ENCODE data around the gene ARHGAP26.

ARHGAP26 gene

GRCh38 chr5:143146161-143146560, 376.0 kb downstream of the ARHGAP26 start:
- Histone ChIP-seq H3K27ac (ENCODE audit: low read depth in 2 of 2, low read length in 2 of 2) (peak overlapping the region in 1 of 2 donors; percentile 64), H3K27me3 (ENCODE audit: control insufficient read depth in 2 of 2, insufficient read depth in 2 of 2, low read length in 2 of 2) (no peaks in the 10 kb centered on the region), H3K4me3 (ENCODE audit: low read length in 2 of 2) (no peak overlapping the region), H3K9me3 (ENCODE audit: control insufficient read depth in 2 of 2, low read length in 2 of 2) (no peaks in the 10 kb centered on the region), H3K36me3 (ENCODE audit: control insufficient read depth in 2 of 2, insufficient read depth in 2 of 2, low read length in 2 of 2) (peaks cover 16 to 19% of the 10 kb centered on the region in 2 donors), H3K4me1 (ENCODE audit: control insufficient read depth in 2 of 2, insufficient read depth in 2 of 2, low read length in 2 of 2) (peaks cover 2 to 4% of the 10 kb centered on the region in 2 donors), H3K9ac (ENCODE audit: low read depth in 1 of 2, low read length in 2 of 2) (no peak overlapping the region)

GRCh38 chr5:143147383-143147782, 377.2 kb downstream of the ARHGAP26 start:
- Histone ChIP-seq H3K9ac (ENCODE audit: low read depth in 1 of 2, low read length in 2 of 2) (no peak overlapping the region), H3K4me1 (ENCODE audit: control insufficient read depth in 2 of 2, insufficient read depth in 2 of 2, low read length in 2 of 2) (peaks cover 2 to 4% of the 10 kb centered on the region in 2 donors), H3K36me3 (ENCODE audit: control insufficient read depth in 2 of 2, insufficient read depth in 2 of 2, low read length in 2 of 2) (peaks cover 19% of the 10 kb centered on the region in 2 donors), H3K27ac (ENCODE audit: low read depth in 2 of 2, low read length in 2 of 2) (peak overlapping the region; percentile 4 to 51), H3K9me3 (ENCODE audit: control insufficient read depth in 2 of 2, low read length in 2 of 2) (no peaks in the 10 kb centered on the region), H3K27me3 (ENCODE audit: control insufficient read depth in 2 of 2, insufficient read depth in 2 of 2, low read length in 2 of 2) (no peaks in the 10 kb centered on the region), H3K4me3 (ENCODE audit: low read length in 2 of 2) (no peak overlapping the region)

GRCh38 chr5:143147902-143148301, 377.7 kb downstream of the ARHGAP26 start:
- Histone ChIP-seq H3K9me3 (ENCODE audit: control insufficient read depth in 2 of 2, low read length in 2 of 2) (no peaks in the 10 kb centered on the region), H3K27ac (ENCODE audit: low read depth in 2 of 2, low read length in 2 of 2) (peak overlapping the region; percentile 4 to 56), H3K4me1 (ENCODE audit: control insufficient read depth in 2 of 2, insufficient read depth in 2 of 2, low read length in 2 of 2) (peaks cover 2 to 4% of the 10 kb centered on the region in 2 donors), H3K27me3 (ENCODE audit: control insufficient read depth in 2 of 2, insufficient read depth in 2 of 2, low read length in 2 of 2) (no peaks in the 10 kb centered on the region), H3K4me3 (ENCODE audit: low read length in 2 of 2) (no peak overlapping the region), H3K9ac (ENCODE audit: low read depth in 1 of 2, low read length in 2 of 2) (no peak overlapping the region), H3K36me3 (ENCODE audit: control insufficient read depth in 2 of 2, insufficient read depth in 2 of 2, low read length in 2 of 2) (peaks cover 19% of the 10 kb centered on the region in 2 donors)

GRCh38 chr5:143148771-143149170, 378.6 kb downstream of the ARHGAP26 start:
- Histone ChIP-seq H3K9ac (ENCODE audit: low read depth in 1 of 2, low read length in 2 of 2) (no peak overlapping the region), H3K36me3 (ENCODE audit: control insufficient read depth in 2 of 2, insufficient read depth in 2 of 2, low read length in 2 of 2) (peaks cover 19% of the 10 kb centered on the region in 2 donors), H3K27ac (ENCODE audit: low read depth in 2 of 2, low read length in 2 of 2) (peak overlapping the region; percentile 4 to 56), H3K9me3 (ENCODE audit: control insufficient read depth in 2 of 2, low read length in 2 of 2) (no peaks in the 10 kb centered on the region), H3K27me3 (ENCODE audit: control insufficient read depth in 2 of 2, insufficient read depth in 2 of 2, low read length in 2 of 2) (no peaks in the 10 kb centered on the region), H3K4me1 (ENCODE audit: control insufficient read depth in 2 of 2, insufficient read depth in 2 of 2, low read length in 2 of 2) (peaks cover 2 to 4% of the 10 kb centered on the region in 2 donors), H3K4me3 (ENCODE audit: low read length in 2 of 2) (no peak overlapping the region)

GRCh38 chr5:143149759-143150158, 379.6 kb downstream of the ARHGAP26 start:
- no peak overlapping the region for H3K27ac ChIP-seq (ENCODE audit: low read depth in 2 of 2, low read length in 2 of 2)

GRCh38 chr5:143151056-143151700, 381.0 kb downstream of the ARHGAP26 start:
- H3K36me3 ChIP-seq (ENCODE audit: control insufficient read depth in 2 of 2, insufficient read depth in 2 of 2, low read length in 2 of 2): peaks cover 19% of the 10 kb centered on the region in 2 donors
- no peaks in the 10 kb centered on the region for H3K9me3 ChIP-seq (ENCODE audit: control insufficient read depth in 2 of 2, low read length in 2 of 2)
- no peak overlapping the region for H3K27ac ChIP-seq (ENCODE audit: low read depth in 2 of 2, low read length in 2 of 2)
- no peak overlapping the region for H3K9ac ChIP-seq (ENCODE audit: low read depth in 1 of 2, low read length in 2 of 2)
- no peaks in the 10 kb centered on the region for H3K27me3 ChIP-seq (ENCODE audit: control insufficient read depth in 2 of 2, insufficient read depth in 2 of 2, low read length in 2 of 2)
- peaks cover 2% of the 10 kb centered on the region in 2 donors for H3K4me1 ChIP-seq (ENCODE audit: control insufficient read depth in 2 of 2, insufficient read depth in 2 of 2, low read length in 2 of 2)
- H3K4me3 ChIP-seq (ENCODE audit: low read length in 2 of 2): no peak overlapping the region

More at GRCh38 chr5:143149759-143150158, 379.6 kb downstream of the ARHGAP26 start:
- peaks cover 19% of the 10 kb centered on the region in 2 donors for H3K36me3 ChIP-seq (ENCODE audit: control insufficient read depth in 2 of 2, insufficient read depth in 2 of 2, low read length in 2 of 2)
- H3K4me3 ChIP-seq (ENCODE audit: low read length in 2 of 2): no peak overlapping the region
- H3K27me3 ChIP-seq (ENCODE audit: control insufficient read depth in 2 of 2, insufficient read depth in 2 of 2, low read length in 2 of 2): no peaks in the 10 kb centered on the region
- H3K4me1 ChIP-seq (ENCODE audit: control insufficient read depth in 2 of 2, insufficient read depth in 2 of 2, low read length in 2 of 2): peaks cover 2 to 4% of the 10 kb centered on the region in 2 donors
- no peak overlapping the region for H3K9ac ChIP-seq (ENCODE audit: low read depth in 1 of 2, low read length in 2 of 2)
- no peaks in the 10 kb centered on the region for H3K9me3 ChIP-seq (ENCODE audit: control insufficient read depth in 2 of 2, low read length in 2 of 2)

- no peaks in the 10 kb centered on the region for H3K9me3 ChIP-seq (ENCODE audit: control insufficient read depth in 2 of 2, low read length in 2 of 2)
- no peak overlapping the region for H3K4me3 ChIP-seq (ENCODE audit: low read length in 2 of 2)
- peaks cover 2% of the 10 kb centered on the region in 2 donors for H3K4me1 ChIP-seq (ENCODE audit: control insufficient read depth in 2 of 2, insufficient read depth in 2 of 2, low read length in 2 of 2)
- peaks cover 13 to 19% of the 10 kb centered on the region in 2 donors for H3K36me3 ChIP-seq (ENCODE audit: control insufficient read depth in 2 of 2, insufficient read depth in 2 of 2, low read length in 2 of 2)
- no peaks in the 10 kb centered on the region for H3K27me3 ChIP-seq (ENCODE audit: control insufficient read depth in 2 of 2, insufficient read depth in 2 of 2, low read length in 2 of 2)
- no peak overlapping the region for H3K9ac ChIP-seq (ENCODE audit: low read depth in 1 of 2, low read length in 2 of 2)
- H3K27ac ChIP-seq (ENCODE audit: low read depth in 2 of 2, low read length in 2 of 2): no peak overlapping the region
These were observed 382.3 kb downstream of the ARHGAP26 start for GRCh38 chr5:143152445-143152844.

GRCh38 chr5:143153332-143154119, 383.3 kb downstream of the ARHGAP26 start:
- no peaks in the 10 kb centered on the region for H3K27me3 ChIP-seq (ENCODE audit: control insufficient read depth in 2 of 2, insufficient read depth in 2 of 2, low read length in 2 of 2)
- H3K9ac ChIP-seq (ENCODE audit: low read depth in 1 of 2, low read length in 2 of 2): no peak overlapping the region
- H3K27ac ChIP-seq (ENCODE audit: low read depth in 2 of 2, low read length in 2 of 2): peak overlapping the region in 1 of 2 donors; percentile 43
- H3K36me3 ChIP-seq (ENCODE audit: control insufficient read depth in 2 of 2, insufficient read depth in 2 of 2, low read length in 2 of 2): peaks cover 11% of the 10 kb centered on the region in 2 donors
- peaks cover 0 to 2% of the 10 kb centered on the region in 2 donors for H3K4me1 ChIP-seq (ENCODE audit: control insufficient read depth in 2 of 2, insufficient read depth in 2 of 2, low read length in 2 of 2)
- H3K4me3 ChIP-seq (ENCODE audit: low read length in 2 of 2): no peak overlapping the region
- no peaks in the 10 kb centered on the region for H3K9me3 ChIP-seq (ENCODE audit: control insufficient read depth in 2 of 2, low read length in 2 of 2)

GRCh38 chr5:143154510-143155370, 384.6 kb downstream of the ARHGAP26 start:
- Histone ChIP-seq H3K27ac (ENCODE audit: low read depth in 2 of 2, low read length in 2 of 2) (peak overlapping the region; percentile 43 to 46), H3K36me3 (ENCODE audit: control insufficient read depth in 2 of 2, insufficient read depth in 2 of 2, low read length in 2 of 2) (peaks cover 6 to 7% of the 10 kb centered on the region in 2 donors), H3K9ac (ENCODE audit: low read depth in 1 of 2, low read length in 2 of 2) (no peak overlapping the region)

More at GRCh38 chr5:143154510-143155370, 384.6 kb downstream of the ARHGAP26 start:
- H3K4me1 ChIP-seq (ENCODE audit: control insufficient read depth in 2 of 2, insufficient read depth in 2 of 2, low read length in 2 of 2): peaks cover 0 to 2% of the 10 kb centered on the region in 2 donors
- no peaks in the 10 kb centered on the region for H3K27me3 ChIP-seq (ENCODE audit: control insufficient read depth in 2 of 2, insufficient read depth in 2 of 2, low read length in 2 of 2)
- no peak overlapping the region for H3K4me3 ChIP-seq (ENCODE audit: low read length in 2 of 2)
- no peaks in the 10 kb centered on the region for H3K9me3 ChIP-seq (ENCODE audit: control insufficient read depth in 2 of 2, low read length in 2 of 2)

Data from mucosa of rectum (tissue), 2 donors.